Osteoblast (primary cell): ENCODE results near the gene NRSN1. TPM values are rescaled to one million over a fixed set of nuclear protein-coding genes. Genes with fewer than 3 reads are reported as not detected.

Source experiments
- DNase-seq: peaks from one replicate; pipeline ENCODE4 v3.0.0; 2011; ENCODE audit warnings: low spot score, mixed read lengths; ENCODE audit not compliant: insufficient read length; ENCODE audit errors: missing footprints
- H2AFZ ChIP-seq: 2 replicates; pipeline ENCODE4 v1.6.0; 2011; ENCODE audit warnings: mild to moderate bottlenecking, low read length
- H3K27ac ChIP-seq: 2 replicates; pipeline ENCODE4 v1.5.1; 2011; ENCODE audit warnings: mild to moderate bottlenecking, low read depth, low read length, moderate library complexity
- H3K27me3 ChIP-seq: 2 replicates; pipeline ENCODE4 v1.6.0; 2012; ENCODE audit warnings: mild to moderate bottlenecking, control low read depth, inconsistent platforms, low read length, moderate library complexity; ENCODE audit not compliant: insufficient read depth
- H3K36me3 ChIP-seq: 2 replicates; pipeline ENCODE4 v1.5.1; 2011; ENCODE audit warnings: mild to moderate bottlenecking, low read length, control low read depth, moderate library complexity; ENCODE audit not compliant: insufficient read depth
- H3K4me1 ChIP-seq: 2 replicates; pipeline ENCODE4 v1.5.1; 2011; ENCODE audit warnings: mild to moderate bottlenecking, low read length, control low read depth, moderate library complexity; ENCODE audit not compliant: insufficient read depth
- H3K4me2 ChIP-seq: 2 replicates; pipeline ENCODE4 v1.6.0; 2011; ENCODE audit warnings: mild to moderate bottlenecking, low read length; ENCODE audit not compliant: insufficient read depth
- H3K4me3 ChIP-seq: fragments of 200-600 bp; sonication (generic); 3 replicates; pipeline ENCODE4 v1.5.1; 2012; ENCODE audit warnings: mild to moderate bottlenecking, low read length, inconsistent platforms; ENCODE audit not compliant: insufficient read depth
- H3K79me2 ChIP-seq: 2 replicates; pipeline ENCODE4 v1.6.0; 2012; ENCODE audit warnings: mild to moderate bottlenecking, low read length, control low read depth, inconsistent platforms; ENCODE audit not compliant: insufficient read depth
- H3K9me3 ChIP-seq: 2 replicates; pipeline ENCODE4 v1.5.1; 2011; ENCODE audit warnings: low read depth, low read length, control low read depth
- H4K20me1 ChIP-seq: 2 replicates; pipeline ENCODE4 v1.6.0; 2012; ENCODE audit warnings: mild to moderate bottlenecking, low read length, control low read depth; ENCODE audit not compliant: insufficient read depth
- total RNA-seq: library from RNA; depleted of rRNA; stranded (reverse); fragments of >200 nt; gene quantifications from 2 replicates; pipeline ENCODE4 v1.2.3, GENCODE V29; 2012
- TF ChIP-seq, protein P1 (sequence below): IDR thresholded peaks from 2 replicates; pipeline ENCODE4 v1.5.1; 2011; ENCODE audit warnings: mild to moderate bottlenecking, low read depth, low read length, moderate library complexity; ENCODE audit errors: extremely low read depth

NRSN1 gene
- total RNA-seq, 1 donor, result not detected

DNA sequence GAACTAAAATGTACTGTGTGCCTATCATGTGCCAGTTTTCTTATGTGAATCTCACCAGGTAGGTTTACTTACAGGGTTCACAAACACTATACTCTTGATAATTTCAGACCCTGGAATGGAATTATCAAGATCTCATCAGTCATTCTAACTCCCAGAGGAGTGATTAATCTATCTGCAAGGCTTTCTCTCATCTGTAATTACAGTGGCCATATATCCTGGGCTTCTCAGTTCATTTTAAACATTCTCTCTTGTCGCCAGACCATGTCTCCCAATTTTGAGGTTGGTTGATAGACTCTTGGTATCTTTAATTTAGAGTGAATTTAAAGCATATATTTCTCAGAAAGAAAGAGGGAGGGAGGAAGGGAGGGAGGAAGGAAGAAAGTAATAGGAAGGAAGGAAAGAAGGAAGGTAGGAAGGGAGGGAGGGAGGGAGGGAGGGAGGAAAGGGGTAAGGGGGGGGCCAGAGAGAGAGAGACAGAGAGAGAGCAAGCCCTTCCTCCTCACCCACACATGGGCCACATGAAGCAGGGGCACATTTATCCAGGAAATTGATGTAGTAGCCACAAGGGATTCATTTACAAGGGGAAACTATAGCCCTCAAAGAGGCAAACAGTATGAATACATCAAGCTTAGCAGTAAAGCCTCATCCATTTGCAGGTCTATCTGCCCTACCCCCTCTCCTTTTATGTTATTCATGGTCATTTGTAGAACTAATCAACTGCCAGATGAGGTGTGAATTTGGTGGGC, 25.8 kb upstream of the NRSN1 start:
- no peak overlapping the region for H3K4me3 ChIP-seq

DNA sequence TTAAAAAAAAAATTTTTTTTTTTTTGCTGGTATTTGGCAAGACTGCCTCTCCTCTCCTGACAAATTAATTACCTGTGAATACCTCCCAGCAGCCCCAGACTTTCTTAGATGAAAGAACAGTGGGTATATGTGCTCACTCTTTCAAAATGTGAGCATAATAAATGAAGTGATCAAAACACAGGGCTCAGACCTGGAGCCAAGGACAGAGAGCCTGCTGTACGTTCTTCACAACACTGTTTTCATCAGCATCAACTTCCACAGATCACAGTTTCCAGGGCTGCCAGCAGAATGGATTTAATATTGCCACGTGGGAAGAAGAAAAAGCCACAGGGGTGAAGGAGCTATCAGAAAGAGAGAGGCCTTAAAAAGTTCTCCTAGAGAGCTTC, 25.3 kb upstream of the NRSN1 start:
- TF ChIP-seq, protein P1, sequence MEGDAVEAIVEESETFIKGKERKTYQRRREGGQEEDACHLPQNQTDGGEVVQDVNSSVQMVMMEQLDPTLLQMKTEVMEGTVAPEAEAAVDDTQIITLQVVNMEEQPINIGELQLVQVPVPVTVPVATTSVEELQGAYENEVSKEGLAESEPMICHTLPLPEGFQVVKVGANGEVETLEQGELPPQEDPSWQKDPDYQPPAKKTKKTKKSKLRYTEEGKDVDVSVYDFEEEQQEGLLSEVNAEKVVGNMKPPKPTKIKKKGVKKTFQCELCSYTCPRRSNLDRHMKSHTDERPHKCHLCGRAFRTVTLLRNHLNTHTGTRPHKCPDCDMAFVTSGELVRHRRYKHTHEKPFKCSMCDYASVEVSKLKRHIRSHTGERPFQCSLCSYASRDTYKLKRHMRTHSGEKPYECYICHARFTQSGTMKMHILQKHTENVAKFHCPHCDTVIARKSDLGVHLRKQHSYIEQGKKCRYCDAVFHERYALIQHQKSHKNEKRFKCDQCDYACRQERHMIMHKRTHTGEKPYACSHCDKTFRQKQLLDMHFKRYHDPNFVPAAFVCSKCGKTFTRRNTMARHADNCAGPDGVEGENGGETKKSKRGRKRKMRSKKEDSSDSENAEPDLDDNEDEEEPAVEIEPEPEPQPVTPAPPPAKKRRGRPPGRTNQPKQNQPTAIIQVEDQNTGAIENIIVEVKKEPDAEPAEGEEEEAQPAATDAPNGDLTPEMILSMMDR, result no peak
- H3K79me2 ChIP-seq, result no peaks in the 10 kb centered on the region
- H3K4me2 ChIP-seq, result no peak overlapping the region
- H2AFZ ChIP-seq, result no peak overlapping the region
- no peak overlapping the region for H3K4me3 ChIP-seq
- no peak overlapping the region for H3K27ac ChIP-seq
- H3K27me3 ChIP-seq, result no peaks in the 10 kb centered on the region
- H3K9me3 ChIP-seq, result no peaks in the 10 kb centered on the region
- no peaks in the 10 kb centered on the region for H4K20me1 ChIP-seq
- DNase-seq, result no peak
- no peaks in the 10 kb centered on the region for H3K4me1 ChIP-seq
- H3K36me3 ChIP-seq, result no peaks in the 10 kb centered on the region

More for the DNA sequence above, 25.8 kb upstream of the NRSN1 start:
- Histone ChIP-seq H3K79me2 (no peaks in the 10 kb centered on the region), H3K4me1 (no peaks in the 10 kb centered on the region), H3K4me2 (no peak overlapping the region), H4K20me1 (no peaks in the 10 kb centered on the region), H3K27ac (no peak overlapping the region), H3K27me3 (no peaks in the 10 kb centered on the region), H3K9me3 (no peaks in the 10 kb centered on the region), H3K36me3 (no peaks in the 10 kb centered on the region), H2AFZ (no peak overlapping the region)
- TF ChIP-seq, protein P1, result no peak
- DNase-seq, result no peak

DNA sequence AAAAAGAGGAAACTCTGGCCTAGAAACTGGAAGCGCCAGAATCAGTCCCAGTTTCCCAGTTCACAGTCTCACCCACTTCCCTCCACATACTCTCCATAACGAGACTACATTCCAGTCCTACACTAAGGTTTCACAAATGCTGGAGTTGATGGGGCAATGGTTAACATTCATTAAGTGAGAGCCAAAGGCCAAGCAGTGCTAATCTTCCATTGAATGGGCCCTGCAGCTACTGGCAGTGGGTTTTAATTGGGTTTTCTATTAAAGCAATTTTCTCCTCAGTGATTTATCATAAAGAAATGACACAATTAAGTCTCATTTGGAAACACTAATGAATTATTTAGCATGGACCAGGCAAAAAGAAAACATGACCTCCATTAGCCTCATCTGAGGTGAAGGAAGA, 20.8 kb upstream of the NRSN1 start:
- H3K36me3 ChIP-seq, result no peaks in the 10 kb centered on the region
- H3K9me3 ChIP-seq, result no peaks in the 10 kb centered on the region
- no peak overlapping the region for H3K4me2 ChIP-seq
- H3K4me3 ChIP-seq, result no peak overlapping the region
- no peaks in the 10 kb centered on the region for H3K79me2 ChIP-seq
- no peak overlapping the region for H2AFZ ChIP-seq
- no peaks in the 10 kb centered on the region for H4K20me1 ChIP-seq
- no peaks in the 10 kb centered on the region for H3K4me1 ChIP-seq
- DNase-seq, result no peak
- TF ChIP-seq, protein P1, result no peak
- H3K27me3 ChIP-seq, result no peaks in the 10 kb centered on the region
- H3K27ac ChIP-seq, result no peak overlapping the region

DNA sequence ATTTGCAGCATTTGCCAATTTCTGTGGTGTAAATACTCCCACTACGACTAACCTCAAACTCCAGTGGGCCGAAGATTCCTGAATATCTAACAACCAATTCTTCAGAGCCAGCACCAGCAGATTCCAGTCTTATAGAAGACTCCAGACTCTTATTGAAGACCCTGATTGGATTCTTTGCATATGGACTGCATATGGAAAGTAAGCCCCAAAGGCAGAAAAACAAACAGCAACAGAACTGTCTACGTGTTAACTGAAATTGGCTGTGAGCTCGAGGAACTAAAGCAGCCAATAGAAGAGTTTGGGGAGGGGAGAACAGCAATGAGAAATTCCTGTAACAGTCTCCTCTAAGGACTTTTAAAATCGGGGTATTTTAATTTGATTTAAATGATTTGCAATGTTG, 19.7 kb upstream of the NRSN1 start:
- TF ChIP-seq, protein P1, result no peak
- DNase-seq, result no peak
- Histone ChIP-seq H3K4me2 (no peak overlapping the region), H3K4me1 (no peaks in the 10 kb centered on the region), H3K27me3 (no peaks in the 10 kb centered on the region), H3K27ac (no peak overlapping the region), H3K79me2 (no peaks in the 10 kb centered on the region), H3K4me3 (no peak overlapping the region), H3K36me3 (no peaks in the 10 kb centered on the region), H2AFZ (no peak overlapping the region), H3K9me3 (no peaks in the 10 kb centered on the region), H4K20me1 (no peaks in the 10 kb centered on the region)
